ENCODE measurements around the gene CCDC179.

Gene CCDC179

DNA sequence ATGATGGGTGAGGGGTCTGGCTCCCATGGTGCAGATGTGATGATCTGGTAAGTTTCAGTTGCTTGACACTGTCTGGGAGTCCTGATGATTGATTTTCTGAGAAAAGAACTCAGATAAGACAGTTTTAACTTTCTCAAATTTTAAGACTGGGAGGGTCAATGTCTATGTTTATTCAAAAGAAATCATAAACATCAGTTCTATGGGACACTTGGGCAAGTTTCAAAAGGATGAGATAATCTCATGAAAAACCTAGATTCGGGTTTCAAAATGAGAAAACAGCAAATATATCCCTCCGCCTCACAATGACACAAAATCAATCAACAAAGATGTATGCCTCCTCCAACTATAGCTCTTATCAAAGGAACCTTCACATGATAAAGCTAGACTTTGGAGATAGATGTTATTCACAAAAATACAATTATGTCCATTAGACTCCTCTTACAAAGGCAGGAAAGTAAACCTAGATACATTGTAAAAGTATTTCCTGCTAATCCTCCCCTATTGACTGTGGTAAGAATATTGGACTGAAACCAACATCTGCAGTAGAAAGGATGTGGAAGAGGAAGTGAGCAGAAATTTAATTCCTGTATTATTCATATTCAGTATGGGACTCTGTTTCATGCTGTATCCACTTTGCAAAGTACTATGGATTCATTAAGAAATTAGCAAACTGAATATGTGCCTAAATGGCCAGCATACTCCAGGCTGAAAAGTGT, 52.3 kb downstream of the CCDC179 start:
- DNase-seq, result no peak

DNA sequence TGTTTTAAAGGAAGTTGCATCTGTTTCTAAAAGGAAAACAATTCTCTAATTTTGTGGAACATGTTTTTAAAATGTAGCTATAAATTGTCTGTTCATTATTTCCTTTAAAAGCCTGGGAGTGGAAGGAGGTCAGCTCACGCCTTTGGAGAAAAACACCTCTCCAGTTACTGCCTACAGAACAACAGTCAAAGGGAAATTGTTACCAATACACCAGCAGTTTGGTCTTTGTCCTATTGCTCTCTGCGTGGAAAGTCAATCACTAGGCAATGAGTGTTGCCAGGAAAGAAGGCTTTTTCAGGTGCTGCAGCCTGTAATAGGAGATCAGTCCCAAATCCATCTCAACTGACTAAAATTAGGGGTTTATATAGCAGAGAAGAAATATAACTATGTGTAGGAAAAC, 52.9 kb downstream of the CCDC179 start:
- no peak for DNase-seq

DNA sequence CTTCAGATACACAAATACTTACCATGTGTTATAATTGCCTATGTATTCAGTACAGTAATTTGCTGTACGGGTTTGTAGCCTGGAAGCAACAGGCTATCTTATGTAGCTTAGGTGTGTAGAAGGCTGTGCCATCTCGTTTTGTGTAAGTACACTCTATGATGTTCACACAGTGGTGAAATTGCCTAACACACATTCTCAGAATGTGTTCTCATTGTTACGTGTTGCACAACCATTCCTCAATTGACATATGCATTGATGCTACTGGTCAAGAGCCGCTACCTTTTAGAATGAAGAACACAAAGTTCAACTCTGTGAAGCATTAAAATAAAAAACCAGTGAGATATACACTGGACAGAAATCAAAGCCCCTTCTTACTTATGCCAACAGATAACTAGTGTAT, 57.4 kb downstream of the CCDC179 start:
- no peak for DNase-seq

DNA sequence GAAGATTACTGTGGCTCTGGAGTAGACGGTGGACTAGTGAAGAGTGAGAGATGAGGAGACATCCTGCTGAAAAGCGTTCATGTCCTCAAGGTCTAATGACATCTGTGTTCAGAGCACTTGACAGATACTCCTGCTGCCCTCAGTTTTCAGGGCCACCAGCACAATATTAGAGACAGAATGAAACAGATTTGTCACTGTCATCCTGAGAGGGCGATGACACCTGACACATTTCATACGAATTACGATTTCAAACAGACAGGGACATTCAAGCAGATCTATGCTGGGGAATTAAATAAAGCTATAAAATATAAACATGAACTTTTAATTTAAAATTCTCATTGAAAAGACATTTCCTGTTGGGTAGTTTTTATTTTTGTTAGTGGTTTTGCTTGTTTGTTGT, 59.8 kb downstream of the CCDC179 start:
- DNase-seq, result no peak

DNA sequence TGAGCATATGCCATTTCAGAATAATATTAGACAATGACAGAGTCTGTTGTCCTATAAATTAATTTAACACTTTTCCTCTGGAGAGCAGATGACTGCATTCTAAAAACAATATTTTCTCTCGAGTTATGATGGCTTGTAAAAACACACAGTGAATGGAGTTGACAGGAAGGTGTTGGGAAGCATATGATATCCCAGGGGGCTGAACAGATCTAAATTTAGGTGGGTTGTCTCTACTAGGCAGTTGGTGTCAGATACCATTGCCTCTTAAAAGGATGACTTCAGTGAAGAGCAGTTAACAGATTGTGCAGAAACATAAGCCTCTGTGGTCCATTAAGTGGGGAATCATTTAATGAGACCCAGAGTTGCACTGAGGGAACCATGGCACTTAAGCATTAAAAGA, 61.4 kb downstream of the CCDC179 start:
- no peak for DNase-seq

DNA sequence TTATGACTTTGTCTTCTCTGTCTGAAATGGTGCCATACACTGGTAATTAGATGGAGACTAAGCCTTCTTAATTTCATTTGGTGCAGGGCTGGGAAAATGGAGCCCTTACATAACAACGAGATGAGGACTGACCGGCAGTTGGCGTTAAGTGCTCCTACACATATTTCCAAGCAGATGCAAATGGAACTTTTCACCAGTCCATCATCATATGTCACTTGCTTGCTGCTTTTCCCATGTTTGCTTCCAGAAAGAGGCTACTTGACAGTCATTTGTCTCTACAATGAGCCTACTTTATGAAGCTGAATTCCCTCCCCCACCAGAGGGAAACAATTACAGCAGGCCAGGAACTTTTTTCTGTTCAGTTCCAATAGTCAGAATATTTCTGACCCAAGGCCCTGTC, 63.2 kb downstream of the CCDC179 start:
- no peak for DNase-seq

Data from CD4-positive, alpha-beta T cell treated with Interleukin-17A for 1 hour (primary cell).